Liver (tissue), 3 donors: ENCODE measurements around the gene SFTA2.

ENCODE experiments used
- ATF3 ChIP-seq: IDR thresholded peaks from 2 replicates; pipeline ENCODE4 v1.6.1; 2016; ENCODE audit warnings: antibody characterized with exemption
- CTCF ChIP-seq: fragments of 150-350 bp; IDR thresholded peaks from 2 replicates; pipeline ENCODE4 v1.5.1; 2017; ENCODE audit warnings: improper control_type of control experiment, low read depth, low read length; ENCODE audit not compliant: missing input control
- EGR1 ChIP-seq, 2 donors: IDR thresholded peaks; 2 replicates each; pipeline ENCODE4 v1.6.1; 2016 to 2018; ENCODE audit warnings: antibody characterized with exemption in 2 of 2, low read depth in 2 of 2
- GABPA ChIP-seq, 2 donors: IDR thresholded peaks in 1 of 2; conservative IDR thresholded peaks in 1 of 2; 2 replicates each; pipeline ENCODE4 v1.6.1; 2016; ENCODE audit warnings: antibody characterized with exemption in 2 of 2, mild to moderate bottlenecking in 1 of 2, moderate library complexity in 1 of 2
- JUND ChIP-seq, 2 donors: IDR thresholded peaks; 2 replicates each; pipeline ENCODE4 v1.6.1; 2016; ENCODE audit warnings: antibody characterized with exemption in 2 of 2
- MAX ChIP-seq: IDR thresholded peaks from 2 replicates; pipeline ENCODE4 v1.6.1; 2016; ENCODE audit warnings: antibody characterized with exemption
- RAD21 ChIP-seq, 2 donors: IDR thresholded peaks; 2 replicates each; pipeline ENCODE4 v1.6.1; 2016; ENCODE audit warnings: antibody characterized with exemption in 2 of 2, mild to moderate bottlenecking in 2 of 2
- REST ChIP-seq: IDR thresholded peaks from 2 replicates; pipeline ENCODE4 v1.6.1; 2016; ENCODE audit warnings: antibody characterized with exemption, mild to moderate bottlenecking
- SP1 ChIP-seq: IDR thresholded peaks from 2 replicates; pipeline ENCODE4 v1.6.1; 2018; ENCODE audit warnings: antibody characterized with exemption, mild to moderate bottlenecking
- TAF1 ChIP-seq: conservative IDR thresholded peaks from 2 replicates; pipeline ENCODE4 v1.6.1; 2016; ENCODE audit warnings: antibody characterized with exemption, mild to moderate bottlenecking
- donor health status: healthy.
- donor health status: healthy.

GRCh38 chr6:30894381-30894780, 37.6 kb downstream of the SFTA2 start:
- TF ChIP-seq REST = no peak
- no peak for TF ChIP-seq ATF3
- TF ChIP-seq CTCF = no peak
- no peak for TF ChIP-seq EGR1 (IDR thresholded peaks at IDR 0.05; ENCODE audit: low read depth in 2 of 2)
- no peak for TF ChIP-seq RAD21 (IDR thresholded peaks at IDR 0.05)
- TF ChIP-seq TAF1 = no peak
- no peak for TF ChIP-seq JUND (IDR thresholded peaks at IDR 0.05)
- no peak for TF ChIP-seq GABPA (IDR thresholded peaks at IDR 0.05 in 1 of 2, conservative IDR thresholded peaks at IDR 0.05 in 1 of 2)
- no peak for TF ChIP-seq SP1
- no peak for TF ChIP-seq MAX
